HG03196 (cell line): ENCODE data around the gene JAK3.

ENCODE experiments used
- ATAC-seq: cut with Tn5 transposase; IDR thresholded peaks from one replicate; pipeline ENCODE4 v1.9.1; 2021; ENCODE audit not compliant: unreplicated experiment

The JAK3 gene

GRCh38 chr19:17841810-17842662, 5.7 kb downstream of the JAK3 start:
- no peak for ATAC-seq

GRCh38 chr19:17841371-17841809, 6.4 kb downstream of the JAK3 start:
- ATAC-seq: no peak

GRCh38 chr19:17840019-17840418, 7.8 kb downstream of the JAK3 start:
- ATAC-seq: no peak

GRCh38 chr19:17837972-17838371, 9.8 kb downstream of the JAK3 start:
- ATAC-seq: no peak

GRCh38 chr19:17836530-17836929, 11.3 kb downstream of the JAK3 start:
- no peak for ATAC-seq

- ATAC-seq: no peak
Observed at GRCh38 chr19:17835182-17836006, 12.4 kb downstream of the JAK3 start.

GRCh38 chr19:17834350-17835181, 13.2 kb downstream of the JAK3 start:
- ATAC-seq: no peak

GRCh38 chr19:17832443-17833208, 15.2 kb downstream of the JAK3 start:
- ATAC-seq: no peak

- no peak for ATAC-seq
Observed at GRCh38 chr19:17831419-17831888, 16.3 kb downstream of the JAK3 start.

- ATAC-seq: no peak
Observed at GRCh38 chr19:17830567-17831418, 17.0 kb downstream of the JAK3 start.

GRCh38 chr19:17829855-17830566, 17.8 kb downstream of the JAK3 start:
- no peak for ATAC-seq

- ATAC-seq: no peak
Observed at GRCh38 chr19:17826508-17827056, 21.2 kb downstream of the JAK3 start.

GRCh38 chr19:17824339-17824738, 23.4 kb downstream of the JAK3 start:
- ATAC-seq: no peak

- ATAC-seq: no peak
Observed at GRCh38 chr19:17821190-17821589, 26.6 kb downstream of the JAK3 start, which contains the start of gene INSL3. TSS of gene INSL3 (minus strand) at chr19:17821519. CDS start at chr19:17821506, 13 bp downstream.

GRCh38 chr19:17817668-17818363, 30.0 kb downstream of the JAK3 start:
- ATAC-seq: no peak

GRCh38 chr19:17812099-17812498, 35.7 kb downstream of the JAK3 start:
- no peak for ATAC-seq

- ATAC-seq: no peak
Observed at GRCh38 chr19:17811681-17812080, 36.1 kb downstream of the JAK3 start.

- ATAC-seq: no peak
Observed at GRCh38 chr19:17811103-17811502, 36.7 kb downstream of the JAK3 start.
